ENCODE measurements around the gene PEX1. TPM values are rescaled to one million over a fixed set of nuclear protein-coding genes. Genes with fewer than 3 reads are reported as not detected.
"Not testable (repeated sequence)": the region's sequence is repeated elsewhere in the genome, so short reads cannot be mapped to it uniquely, and the experiment has no call there.

The PEX1 gene
- total and polyA plus RNA-seq, 9 of the 15 experiments (the other 6 are each of a cell fraction or from before 2014, with no cell fraction given): 9.4 to 32.2 (median 19.9) TPM

GRCh38 chr7:92483624-92484023 lies 44.7 kb downstream of the PEX1 start:
- H3K9ac ChIP-seq (ENCODE audit: insufficient read depth in 1 of 2, low read depth in 2 of 2, low read length in 2 of 2); ATAC-seq; H3K79me2 ChIP-seq (ENCODE audit: control insufficient read depth, insufficient read depth, low read length); H3K27ac ChIP-seq (ENCODE audit: extremely low read depth, low read depth, low read length); H4K20me1 ChIP-seq (replicated peaks; ENCODE audit: control insufficient read depth, insufficient read depth, low read length); CTCF ChIA-PET (ENCODE audit: low intra/inter-chr PET ratio); in situ Hi-C loops (cut with MboI); H3K9me3 ChIP-seq (replicated peaks; ENCODE audit: control insufficient read depth, insufficient read depth, low read depth, low read length); H3K27me3 ChIP-seq (ENCODE audit: control insufficient read depth in 2 of 2, insufficient read depth in 2 of 2, low read length in 2 of 2); H3K4me1 ChIP-seq (replicated peaks in 1 of 2; ENCODE audit: control insufficient read depth in 2 of 2, insufficient read depth in 2 of 2, low read length in 2 of 2); H3K4me3 ChIP-seq; H3K4me2 ChIP-seq (ENCODE audit: insufficient read depth, low read length); FAIRE-seq; H3K9me1 ChIP-seq (ENCODE audit: control insufficient read depth, insufficient read depth, low read length); BruUV-seq (replicated peaks): not testable (repeated sequence)
- POLR2A ChIA-PET: interaction anchor here (0.6 to 1.1 kb wide), 3 partner anchors 14 to 1244 kb away, joined by 3 read pairs; no protein-coding TSS in a partner anchor
- TF ChIP-seq SMARCA4 (IDR thresholded peaks at IDR 0.05) (peak; percentile 58; the same call in 1 of the 2 replicates), TAL1 (IDR thresholded peaks at IDR 0.05) (peak; percentile 28; the same call in 1 of the 2 replicates), CXXC5 (CRISPR knock-in tag; IDR thresholded peaks at IDR 0.05) (peak; percentile 36; the same call in 1 of the 2 replicates), NCOR1 (IDR thresholded peaks at IDR 0.05) (peak; percentile 33), ARID1B (IDR thresholded peaks at IDR 0.05) (peak; percentile 74), ZNF263 (CRISPR knock-in tag; IDR thresholded peaks at IDR 0.05; ENCODE audit: borderline replicate concordance) (peak; percentile 87), CBFA2T3 (IDR thresholded peaks at IDR 0.05) (peak; percentile 32; the same call in 1 of the 2 replicates), KDM1A (IDR thresholded peaks at IDR 0.05) (peak in 1 of 2 experiments; percentile 42; a peak in 1 of 4 replicates), VEZF1 (CRISPR knock-in tag; IDR thresholded peaks at IDR 0.05) (0 out of 2 replicates have a peak, but pooled peaks have one; percentile 20), SMARCE1 (IDR thresholded peaks at IDR 0.05) (0 out of 2 replicates have a peak, but pooled peaks have one; percentile 22), DPF2 (IDR thresholded peaks at IDR 0.05) (peak; percentile 74)
- intact Hi-C loops (cut with micrococcal nuclease): loop anchor here (10.0 kb wide), 1 partner anchor 81 kb away; no protein-coding TSS in a partner anchor
- peak overlapping the region; percentile 34; the same call in 1 of the 2 replicates for H2AFZ ChIP-seq (ENCODE audit: low read depth, low read length)
- DNase-seq (ENCODE audit: extremely low read depth in 1 of 4, low spot score in 3 of 4): peak in 1 of 4 experiments; percentile 52
- WGBS (ENCODE audit: insufficient coverage, low coverage, missing lambda C conversion rate): 4% methylated on average over 5 of the region's 6 CpGs
- H3K36me3 ChIP-seq (ENCODE audit: control insufficient read depth, insufficient read depth, low read length): peaks cover 19% of the 10 kb centered on the region; the same call in 2 of the 3 replicates

GRCh38 chr7:92479146-92479545 lies 49.2 kb downstream of the PEX1 start:
- H3K9ac ChIP-seq (ENCODE audit: insufficient read depth in 1 of 2, low read depth in 2 of 2, low read length in 2 of 2); BruUV-seq (replicated peaks); H3K4me1 ChIP-seq (replicated peaks in 1 of 2; ENCODE audit: control insufficient read depth in 2 of 2, insufficient read depth in 2 of 2, low read length in 2 of 2); intact Hi-C loops (cut with micrococcal nuclease); DNase-seq (ENCODE audit: extremely low read depth in 1 of 4, low spot score in 3 of 4); H3K36me3 ChIP-seq (ENCODE audit: control insufficient read depth, insufficient read depth, low read length); POLR2A ChIA-PET; H3K9me3 ChIP-seq (replicated peaks; ENCODE audit: control insufficient read depth, insufficient read depth, low read depth, low read length); H3K4me2 ChIP-seq (ENCODE audit: insufficient read depth, low read length); H2AFZ ChIP-seq (ENCODE audit: low read depth, low read length); H3K9me1 ChIP-seq (ENCODE audit: control insufficient read depth, insufficient read depth, low read length); H3K79me2 ChIP-seq (ENCODE audit: control insufficient read depth, insufficient read depth, low read length); H3K27ac ChIP-seq (ENCODE audit: extremely low read depth, low read depth, low read length); H4K20me1 ChIP-seq (replicated peaks; ENCODE audit: control insufficient read depth, insufficient read depth, low read length); in situ Hi-C loops (cut with MboI); CTCF ChIA-PET (ENCODE audit: low intra/inter-chr PET ratio); H3K27me3 ChIP-seq (ENCODE audit: control insufficient read depth in 2 of 2, insufficient read depth in 2 of 2, low read length in 2 of 2); H3K4me3 ChIP-seq; ATAC-seq; FAIRE-seq: not testable (repeated sequence)
- whole genome bisulfite sequencing (ENCODE audit: insufficient coverage, low coverage, missing lambda C conversion rate): 27% methylated on average over 4 of the region's 4 CpGs

All from K562 (cell line).